GM10847 (cell line): ENCODE results near the gene LRP1B.

ENCODE experiments used
- POLR2A ChIP-seq: IDR thresholded peaks from 2 replicates; pipeline ENCODE4 v1.6.1; 2011; ENCODE audit not compliant: insufficient read length; ENCODE audit errors: extremely low read depth

LRP1B gene

DNA sequence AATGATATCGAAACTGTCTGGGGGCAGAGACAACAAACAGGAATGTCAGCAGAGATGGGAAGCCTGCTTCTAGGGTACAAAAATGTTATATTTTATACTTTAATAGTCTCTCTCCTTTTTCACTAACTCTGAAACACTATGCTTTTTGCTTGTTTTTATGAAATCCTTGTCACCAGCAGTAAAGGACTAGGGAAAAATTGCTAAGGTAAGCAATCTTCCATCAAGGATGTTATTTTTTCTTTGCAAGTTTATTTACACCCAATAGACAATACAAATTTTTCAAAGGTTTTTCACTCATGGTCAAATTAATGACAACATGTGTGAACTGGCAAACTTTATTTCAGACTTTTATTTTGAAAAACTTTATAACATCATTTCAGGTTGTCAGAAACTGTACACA, 1884.8 kb downstream of the LRP1B start:
- TF ChIP-seq POLR2A: no peak

- TF ChIP-seq POLR2A: no peak
These were observed 1887.9 kb downstream of the LRP1B start for GRCh38 chr2:140242889-140243288.

DNA sequence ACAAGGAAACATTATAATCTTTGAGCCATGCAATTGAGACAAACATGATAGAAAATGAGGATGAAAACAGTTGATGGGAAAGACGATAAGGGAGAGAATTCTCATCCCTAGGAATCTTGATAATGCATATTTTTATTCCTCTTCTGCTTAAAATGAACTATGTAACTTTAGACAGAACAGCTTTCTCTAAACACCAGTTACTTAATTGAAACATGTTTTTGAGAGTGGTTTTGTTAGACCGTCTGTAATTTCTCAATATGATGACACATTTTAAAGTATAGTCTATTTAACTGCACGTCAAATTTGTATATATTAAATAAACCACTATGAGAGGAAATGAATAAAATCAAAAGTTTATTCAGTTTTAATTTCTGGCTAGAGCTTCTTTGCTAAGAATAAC, 1896.7 kb downstream of the LRP1B start:
- no peak for TF ChIP-seq POLR2A

GRCh38 chr2:140210963-140211362, 1919.9 kb downstream of the LRP1B start:
- no peak for TF ChIP-seq POLR2A

DNA sequence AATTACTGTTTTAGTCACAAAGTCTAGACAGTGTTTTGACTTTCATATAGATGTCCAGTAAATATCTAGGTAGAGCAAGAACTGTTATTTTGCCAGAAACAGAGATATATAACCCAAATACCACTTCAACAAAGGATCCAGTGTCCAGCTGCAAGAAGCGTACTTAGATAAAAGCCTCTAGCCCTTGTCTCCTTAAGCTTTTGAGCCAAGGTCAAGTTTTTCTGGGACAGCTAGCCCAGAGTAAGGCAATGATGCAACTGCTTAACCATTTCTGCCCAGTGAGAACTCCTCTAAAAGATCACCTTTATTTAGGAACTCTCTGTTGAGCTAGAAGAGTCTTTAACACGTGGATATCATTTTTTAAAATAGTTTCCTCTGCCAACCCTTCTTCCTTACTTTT, 1925.7 kb downstream of the LRP1B start:
- no peak for TF ChIP-seq POLR2A

- TF ChIP-seq POLR2A: no peak
These were observed 1927.5 kb downstream of the LRP1B start for GRCh38 chr2:140203347-140203746.

DNA sequence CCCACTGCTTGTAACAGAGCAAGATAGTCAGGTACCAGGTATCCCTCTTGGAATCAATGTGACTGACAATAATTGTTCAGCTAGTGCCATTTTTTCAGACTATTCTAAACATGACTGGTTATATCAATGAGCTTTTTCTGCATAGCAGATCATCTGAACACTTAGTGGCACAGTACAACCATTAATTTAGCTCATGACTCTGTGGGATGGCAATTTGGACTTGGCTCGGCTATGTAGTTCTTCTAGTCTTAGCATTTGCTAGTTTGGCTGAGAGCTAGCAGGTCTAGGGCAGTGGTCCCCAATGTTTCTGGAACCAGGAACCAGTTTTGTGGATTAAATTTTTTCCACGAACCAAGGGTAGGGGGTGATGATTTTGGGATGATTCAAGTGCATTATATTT, 1929.2 kb downstream of the LRP1B start:
- TF ChIP-seq POLR2A: no peak

DNA sequence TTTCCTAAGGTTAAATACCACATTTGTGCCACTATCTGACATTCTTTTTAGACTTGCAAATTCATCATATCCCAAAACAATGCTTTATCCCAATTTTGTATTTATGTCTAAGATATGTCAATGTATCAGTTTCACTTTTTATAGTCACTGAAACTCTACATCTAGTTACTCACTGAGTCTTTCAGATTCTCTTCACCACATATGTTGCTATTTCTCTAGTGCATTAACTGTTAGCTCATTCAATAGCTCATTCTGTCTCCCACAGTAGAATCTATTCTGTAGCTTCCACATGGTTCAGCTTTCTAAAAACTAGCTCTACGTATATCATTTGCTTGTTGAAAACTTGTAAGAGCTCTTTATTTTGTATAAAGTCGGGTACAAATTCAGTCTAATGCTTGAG, 1930.1 kb downstream of the LRP1B start:
- TF ChIP-seq POLR2A: no peak

GRCh38 chr2:140200307-140200706, 1930.5 kb downstream of the LRP1B start:
- no peak for TF ChIP-seq POLR2A

DNA sequence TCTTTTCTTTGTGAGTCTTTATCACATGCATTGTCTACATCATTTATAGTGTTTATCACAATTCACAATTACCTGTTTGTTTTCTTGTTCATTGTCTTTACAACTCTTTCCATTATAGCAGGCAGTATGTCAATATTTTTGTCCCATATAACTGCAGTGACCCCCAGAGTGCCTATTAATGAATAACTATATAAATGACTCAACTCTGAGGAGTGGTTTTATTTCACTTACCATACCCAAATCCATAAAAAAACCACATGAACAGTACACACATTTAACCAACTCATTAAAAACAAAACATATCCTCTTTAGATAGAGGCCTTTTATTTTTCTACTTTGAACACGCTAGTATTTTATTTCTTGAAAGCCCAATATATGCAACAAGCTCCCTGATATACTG, 1931.5 kb downstream of the LRP1B start:
- TF ChIP-seq POLR2A: no peak

DNA sequence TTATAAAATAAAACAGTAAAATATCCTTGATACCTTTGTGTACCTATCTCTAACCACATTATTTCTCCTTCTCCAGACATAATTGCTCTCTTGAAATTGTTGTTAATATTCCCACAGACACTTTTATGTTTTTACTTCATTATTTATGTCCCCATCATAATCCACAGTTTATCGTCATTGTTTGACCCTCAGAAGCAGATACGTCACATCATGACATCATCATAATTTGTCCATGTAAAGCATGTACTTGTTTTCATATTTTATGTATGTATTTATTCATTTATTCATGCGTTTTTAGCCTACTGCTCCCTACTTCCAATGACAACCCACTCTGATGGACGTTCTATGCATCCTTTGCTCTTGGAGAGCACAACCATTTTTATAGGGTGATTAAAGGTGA, 1943.7 kb downstream of the LRP1B start:
- TF ChIP-seq POLR2A: no peak

DNA sequence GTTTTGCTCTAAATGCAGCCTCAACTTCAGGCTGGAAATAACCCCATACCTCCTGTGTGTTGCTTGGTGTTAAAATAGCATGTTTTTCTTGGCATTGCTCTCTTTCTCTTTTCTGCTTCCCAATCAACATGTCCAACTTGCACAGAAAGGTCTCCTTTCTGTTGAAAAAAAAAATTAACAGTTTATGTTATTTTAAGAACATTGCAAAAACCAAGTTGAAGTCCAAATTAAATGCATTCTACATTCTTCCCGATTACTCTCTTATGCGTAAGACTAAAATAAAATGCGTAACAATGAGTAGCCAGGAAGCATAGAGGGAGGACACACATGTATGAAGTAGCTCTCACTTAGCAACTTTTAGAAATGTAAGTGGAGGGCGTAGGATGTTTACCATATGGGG, 1944.5 kb downstream of the LRP1B start:
- TF ChIP-seq POLR2A: no peak

- TF ChIP-seq POLR2A: no peak
These were observed 1945.7 kb downstream of the LRP1B start for GRCh38 chr2:140185076-140185475.

DNA sequence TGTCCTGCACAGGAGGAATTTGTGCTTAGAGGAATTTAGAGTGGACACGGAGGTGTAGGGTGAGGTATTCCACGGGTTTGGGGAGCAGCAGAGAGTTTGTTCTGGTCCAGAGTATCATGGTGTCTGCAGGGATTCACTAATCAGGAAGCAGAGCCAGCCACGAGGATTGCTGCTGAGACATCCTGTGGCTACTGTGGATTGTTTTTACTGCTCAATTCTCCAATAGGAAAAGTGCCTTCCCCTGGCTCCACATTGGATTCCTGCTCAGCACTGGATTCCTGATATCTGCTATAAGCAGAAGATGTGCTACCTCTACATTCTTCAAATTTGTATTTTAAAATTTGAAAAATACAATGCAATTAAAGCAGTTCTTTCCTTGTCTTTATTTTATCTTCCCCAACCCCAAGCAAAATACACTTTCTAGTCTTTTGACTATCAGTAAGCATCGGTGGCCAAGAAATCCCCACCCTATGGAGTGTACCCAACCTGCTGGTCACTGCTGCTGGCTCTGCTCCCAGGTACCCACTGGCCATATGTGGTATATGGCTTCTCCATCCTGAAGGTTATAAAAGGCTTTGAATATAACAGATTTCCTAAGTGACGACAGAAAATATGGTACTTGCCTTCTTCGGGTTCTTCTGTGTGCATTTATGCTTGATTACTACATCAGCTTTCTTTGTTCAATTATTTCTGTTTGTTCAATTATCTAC, 1947.6 kb downstream of the LRP1B start:
- TF ChIP-seq POLR2A: no peak
